SH-SY5Y (cell line): ENCODE results near the gene ADAMTS6.

Source experiments
- GATA2 ChIP-seq: IDR thresholded peaks from 2 replicates; pipeline ENCODE4 v1.6.1; 2011; ENCODE audit warnings: mild to moderate bottlenecking, low read depth, low read length
- GATA3 ChIP-seq: IDR thresholded peaks from 2 replicates; pipeline ENCODE4 v1.6.1; 2011; ENCODE audit warnings: low read depth, mild to moderate bottlenecking, low read length, moderate library complexity

DNA sequence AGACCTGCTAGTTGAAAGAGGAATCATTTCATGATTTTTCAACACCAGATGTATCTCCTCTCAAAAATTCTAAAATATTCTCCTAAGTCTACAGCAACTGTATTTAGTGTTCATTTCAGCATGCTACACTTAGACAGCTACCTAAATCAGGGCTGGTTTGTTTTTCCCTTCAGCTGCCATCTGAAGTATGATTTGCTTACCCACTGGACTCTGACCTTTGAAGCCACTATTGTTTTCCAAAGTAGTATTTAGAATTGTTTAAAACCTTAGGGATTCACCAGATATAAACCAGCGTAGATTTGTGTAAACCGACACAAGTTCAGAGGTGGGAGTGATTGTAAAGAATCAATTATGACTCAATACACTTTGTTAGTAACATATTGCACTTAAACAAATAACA is 193.1 kb downstream of the ADAMTS6 start:
- no peak for TF ChIP-seq GATA2
- TF ChIP-seq GATA3, result no peak
